ENCODE data around the gene DNAJC13.

DNA sequence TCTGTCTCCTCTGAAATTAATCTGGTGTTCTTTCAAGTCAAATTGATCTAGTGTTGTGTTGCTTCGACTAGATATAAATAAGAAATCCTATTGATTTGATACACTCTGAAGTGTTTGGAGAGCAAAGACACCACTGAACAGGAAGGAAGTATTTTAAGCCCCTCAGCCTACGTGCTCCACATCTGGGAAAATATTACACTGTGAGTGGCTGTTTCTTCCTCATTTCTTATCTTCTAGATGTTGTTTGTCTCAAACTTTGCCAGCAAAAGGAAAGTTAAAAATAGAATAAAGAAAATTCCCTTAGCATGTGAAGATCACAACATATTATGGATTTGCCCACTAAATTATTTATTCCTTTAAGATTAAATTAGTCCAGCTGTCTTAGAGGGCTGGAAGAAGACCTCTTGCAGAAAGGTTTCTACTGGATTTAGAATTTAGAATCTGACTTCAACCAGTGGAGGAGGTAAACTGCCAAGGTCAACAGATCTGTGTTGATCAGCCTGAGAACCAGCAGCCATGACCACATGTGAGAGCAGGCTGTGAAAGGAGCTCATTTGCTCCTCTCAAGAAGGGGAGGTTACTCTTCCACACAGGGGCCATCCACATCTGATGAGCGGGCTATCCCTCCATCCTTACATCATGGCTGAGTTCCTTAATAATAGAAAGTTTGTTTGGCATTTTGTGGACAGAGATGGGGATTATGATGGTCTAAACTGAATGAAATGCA lies 133.4 kb downstream of the DNAJC13 start:
- TF ChIP-seq GABPA (IDR thresholded peaks at IDR 0.05; ENCODE audit: borderline replicate concordance, insufficient read depth, low read length) (no peak), CTCF (IDR thresholded peaks at IDR 0.05; ENCODE audit: control extremely low read depth in 1 of 3, insufficient read depth in 1 of 3, low read depth in 1 of 3, low read length in 3 of 3) (no peak), JUND (IDR thresholded peaks at IDR 0.05; ENCODE audit: low read length) (no peak), EP300 (IDR thresholded peaks at IDR 0.05; ENCODE audit: borderline replicate concordance in 1 of 2, low read depth in 2 of 2, low read length in 2 of 2) (no peak), POLR2AphosphoS5 (IDR thresholded peaks at IDR 0.05; ENCODE audit: low read depth, low read length) (no peak), RFX5 (IDR thresholded peaks at IDR 0.05; ENCODE audit: borderline replicate concordance, low read depth, low read length) (no peak), CREB1 (IDR thresholded peaks at IDR 0.05) (no peak), RBBP5 (IDR thresholded peaks at IDR 0.05; ENCODE audit: borderline replicate concordance, low read depth, low read length) (no peak), POLR2A (IDR thresholded peaks at IDR 0.05; ENCODE audit: control extremely low read depth in 1 of 2, low read depth in 2 of 2, low read length in 2 of 2) (no peak), SP4 (IDR thresholded peaks at IDR 0.05; ENCODE audit: low read length) (no peak), CEBPB (IDR thresholded peaks at IDR 0.05; ENCODE audit: low read depth, low read length) (no peak)
